ENCODE results near the gene CPSF2.
"Not testable (repeated sequence)": the region's sequence is repeated elsewhere in the genome, so short reads cannot be mapped to it uniquely, and the experiment has no call there.

Gene CPSF2

GRCh38 chr14:92160619-92161018 is 38.9 kb downstream of the CPSF2 start:
- no peak for DNase-seq

GRCh38 chr14:92161521-92161920 is 39.8 kb downstream of the CPSF2 start:
- no peak for DNase-seq

GRCh38 chr14:92164958-92165357 is 43.2 kb downstream of the CPSF2 start:
- DNase-seq, result no peak

- no peak for DNase-seq
These were observed 51.9 kb downstream of the CPSF2 start for GRCh38 chr14:92173668-92174067.

- DNase-seq, result no peak
These were observed 54.0 kb downstream of the CPSF2 start for GRCh38 chr14:92175811-92176210.

GRCh38 chr14:92176476-92176875 is 54.7 kb downstream of the CPSF2 start:
- no peak for DNase-seq

GRCh38 chr14:92179178-92179577 is 57.4 kb downstream of the CPSF2 start:
- DNase-seq, result not testable (repeated sequence)

GRCh38 chr14:92185559-92185958 is 63.8 kb downstream of the CPSF2 start:
- no peak for DNase-seq

- DNase-seq, result not testable (repeated sequence)
These were observed 65.8 kb downstream of the CPSF2 start for GRCh38 chr14:92187616-92188015.

GRCh38 chr14:92190768-92191167 is 69.0 kb downstream of the CPSF2 start:
- no peak for DNase-seq

GRCh38 chr14:92198804-92199203 is 77.0 kb downstream of the CPSF2 start:
- no peak for DNase-seq

GRCh38 chr14:92199763-92200162 is 78.0 kb downstream of the CPSF2 start:
- DNase-seq, result no peak

- DNase-seq, result no peak
These were observed 81.3 kb downstream of the CPSF2 start for GRCh38 chr14:92203116-92203515.

- no peak for DNase-seq
These were observed 83.0 kb downstream of the CPSF2 start for GRCh38 chr14:92204792-92205191.

GRCh38 chr14:92207012-92207927 is 85.5 kb downstream of the CPSF2 start:
- no peak for DNase-seq

GRCh38 chr14:92207928-92208265 is 86.1 kb downstream of the CPSF2 start:
- no peak for DNase-seq

GRCh38 chr14:92209141-92209540 is 87.4 kb downstream of the CPSF2 start:
- DNase-seq, result no peak

GRCh38 chr14:92213125-92213524 is 91.4 kb downstream of the CPSF2 start:
- not testable (repeated sequence) for DNase-seq

GRCh38 chr14:92215579-92215978 is 93.8 kb downstream of the CPSF2 start:
- no peak for DNase-seq

- DNase-seq, result no peak
These were observed 96.2 kb downstream of the CPSF2 start for GRCh38 chr14:92217936-92218335.

Measured in GOT3 (cell line).